ENCODE results near the gene KDM1B. TPM values are rescaled to one million over a fixed set of nuclear protein-coding genes. Genes with fewer than 3 reads are reported as not detected.

KDM1B gene
- total and polyA plus RNA-seq, 2 donors from 2014 or later: 3.9 to 20.5 TPM

DNA sequence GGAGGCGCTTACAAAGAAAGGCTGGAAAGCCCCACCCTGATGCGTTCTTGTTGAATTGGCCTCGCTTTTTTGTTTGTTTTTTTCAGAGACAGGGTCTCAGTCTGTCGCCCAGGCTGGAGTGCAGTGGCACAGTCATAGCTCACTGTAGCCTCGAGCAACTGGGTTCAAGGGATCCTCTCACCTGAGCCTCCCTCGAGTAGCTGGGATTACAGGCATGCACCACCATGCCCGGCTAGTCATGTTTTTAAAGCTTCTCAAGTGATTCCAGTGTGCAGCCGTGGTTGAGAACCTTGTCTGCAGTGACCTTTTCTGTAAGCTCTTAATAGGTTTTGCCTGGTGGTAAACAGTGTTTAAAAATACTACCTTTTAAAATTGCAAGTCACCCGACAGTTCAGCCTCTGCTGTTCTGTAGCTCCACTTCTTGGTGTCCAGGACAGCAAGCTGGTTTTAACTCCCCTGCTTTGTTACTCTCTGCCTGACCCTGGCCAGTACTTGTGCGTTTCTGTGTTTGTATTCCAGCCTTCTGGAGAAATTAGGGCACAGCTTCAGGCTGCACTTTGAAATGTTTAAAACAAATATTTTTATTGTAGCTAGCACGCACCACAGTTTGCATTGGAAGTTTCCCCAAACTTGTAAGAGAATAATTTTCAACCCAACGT is 54.4 kb downstream of the KDM1B start:
- FAIRE-seq (no peak), DNase-seq (peak in 1 of 5 donors; percentile 20)
- no peaks in the 10 kb centered on the region for H3K27me3 ChIP-seq (ENCODE audit: control insufficient read depth, insufficient read depth, low read length)
- H3K36me3 ChIP-seq (ENCODE audit: control insufficient read depth in 2 of 3, insufficient read depth in 3 of 3, low read length in 3 of 3): peaks cover 0 to 13% (median 3%) of the 10 kb centered on the region in 3 donors
- no peaks in the 10 kb centered on the region for H3K4me1 ChIP-seq (ENCODE audit: control insufficient read depth in 2 of 3, insufficient read depth in 2 of 3, low read depth in 1 of 3, low read length in 3 of 3)
- H3K9ac ChIP-seq (ENCODE audit: low read length in 3 of 3): no peak overlapping the region
- H3K4me3 ChIP-seq (ENCODE audit: low read length in 3 of 3): no peak overlapping the region
- TF ChIP-seq, protein P1, sequence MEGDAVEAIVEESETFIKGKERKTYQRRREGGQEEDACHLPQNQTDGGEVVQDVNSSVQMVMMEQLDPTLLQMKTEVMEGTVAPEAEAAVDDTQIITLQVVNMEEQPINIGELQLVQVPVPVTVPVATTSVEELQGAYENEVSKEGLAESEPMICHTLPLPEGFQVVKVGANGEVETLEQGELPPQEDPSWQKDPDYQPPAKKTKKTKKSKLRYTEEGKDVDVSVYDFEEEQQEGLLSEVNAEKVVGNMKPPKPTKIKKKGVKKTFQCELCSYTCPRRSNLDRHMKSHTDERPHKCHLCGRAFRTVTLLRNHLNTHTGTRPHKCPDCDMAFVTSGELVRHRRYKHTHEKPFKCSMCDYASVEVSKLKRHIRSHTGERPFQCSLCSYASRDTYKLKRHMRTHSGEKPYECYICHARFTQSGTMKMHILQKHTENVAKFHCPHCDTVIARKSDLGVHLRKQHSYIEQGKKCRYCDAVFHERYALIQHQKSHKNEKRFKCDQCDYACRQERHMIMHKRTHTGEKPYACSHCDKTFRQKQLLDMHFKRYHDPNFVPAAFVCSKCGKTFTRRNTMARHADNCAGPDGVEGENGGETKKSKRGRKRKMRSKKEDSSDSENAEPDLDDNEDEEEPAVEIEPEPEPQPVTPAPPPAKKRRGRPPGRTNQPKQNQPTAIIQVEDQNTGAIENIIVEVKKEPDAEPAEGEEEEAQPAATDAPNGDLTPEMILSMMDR (IDR thresholded peaks at IDR 0.05; ENCODE audit: borderline replicate concordance, extremely low read depth, insufficient read depth): no peak
- H3K9me3 ChIP-seq (ENCODE audit: control insufficient read depth in 2 of 3, insufficient read depth in 1 of 3, low read length in 3 of 3): no peaks in the 10 kb centered on the region
- H3K27ac ChIP-seq (ENCODE audit: low read depth in 2 of 2, low read length in 2 of 2): no peak overlapping the region
- intact Hi-C loops (cut with DNase I): no loop called here

DNA sequence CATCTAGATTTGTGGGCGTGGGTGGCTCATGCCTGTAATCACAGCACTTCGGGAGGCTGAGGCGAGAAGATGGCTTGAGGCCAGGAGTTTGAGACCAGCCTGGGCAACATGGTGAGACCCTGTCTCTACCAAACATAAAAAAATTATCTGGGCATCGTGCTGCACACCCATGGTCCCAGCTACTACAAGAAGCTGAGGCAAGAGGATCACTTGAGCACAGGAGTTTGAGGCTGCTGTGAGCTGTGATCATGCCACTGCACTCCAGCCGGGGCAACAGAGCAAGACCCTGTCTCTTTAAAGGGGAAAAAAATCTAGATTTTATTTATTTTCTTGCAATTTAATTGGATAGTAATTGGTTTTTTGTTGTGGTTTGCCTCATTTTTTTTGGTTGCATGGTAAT is 55.5 kb downstream of the KDM1B start:
- H3K4me1 ChIP-seq (ENCODE audit: control insufficient read depth in 2 of 3, insufficient read depth in 2 of 3, low read depth in 1 of 3, low read length in 3 of 3): no peaks in the 10 kb centered on the region
- no peak for DNase-seq
- no peak overlapping the region for H3K9ac ChIP-seq (ENCODE audit: low read length in 3 of 3)
- no peak overlapping the region for H3K4me3 ChIP-seq (ENCODE audit: low read length in 3 of 3)
- H3K36me3 ChIP-seq (ENCODE audit: control insufficient read depth in 2 of 3, insufficient read depth in 3 of 3, low read length in 3 of 3): peaks cover 0 to 17% (median 3%) of the 10 kb centered on the region in 3 donors
- no peaks in the 10 kb centered on the region for H3K27me3 ChIP-seq (ENCODE audit: control insufficient read depth, insufficient read depth, low read length)
- no peaks in the 10 kb centered on the region for H3K9me3 ChIP-seq (ENCODE audit: control insufficient read depth in 2 of 3, insufficient read depth in 1 of 3, low read length in 3 of 3)
- TF ChIP-seq, protein P1 (IDR thresholded peaks at IDR 0.05; ENCODE audit: borderline replicate concordance, extremely low read depth, insufficient read depth): no peak
- intact Hi-C loops (cut with DNase I): no loop called here
- H3K27ac ChIP-seq (ENCODE audit: low read depth in 2 of 2, low read length in 2 of 2): no peak overlapping the region
- FAIRE-seq: no peak

- no peak overlapping the region for H3K9ac ChIP-seq (ENCODE audit: low read length in 3 of 3)
- no peaks in the 10 kb centered on the region for H3K27me3 ChIP-seq (ENCODE audit: control insufficient read depth, insufficient read depth, low read length)
- peaks cover 0 to 17% (median 3%) of the 10 kb centered on the region in 3 donors for H3K36me3 ChIP-seq (ENCODE audit: control insufficient read depth in 2 of 3, insufficient read depth in 3 of 3, low read length in 3 of 3)
- no peak overlapping the region for H3K27ac ChIP-seq (ENCODE audit: low read depth in 2 of 2, low read length in 2 of 2)
- no peak overlapping the region for H3K4me3 ChIP-seq (ENCODE audit: low read length in 3 of 3)
- FAIRE-seq (no peak), DNase-seq (no peak)
- no peaks in the 10 kb centered on the region for H3K9me3 ChIP-seq (ENCODE audit: control insufficient read depth in 2 of 3, insufficient read depth in 1 of 3, low read length in 3 of 3)
- no peaks in the 10 kb centered on the region for H3K4me1 ChIP-seq (ENCODE audit: control insufficient read depth in 2 of 3, insufficient read depth in 2 of 3, low read depth in 1 of 3, low read length in 3 of 3)
- intact Hi-C loops (cut with DNase I): no loop called here
- TF ChIP-seq, protein P1 (IDR thresholded peaks at IDR 0.05; ENCODE audit: borderline replicate concordance, extremely low read depth, insufficient read depth): no peak
These were observed 56.1 kb downstream of the KDM1B start for GRCh38 chr6:18211338-18211737.

Measured in kidney (tissue), 14 donors.